Hematopoietic multipotent progenitor cell treated with erythropoietin and hydrocortisone succinate and interleukin-3 and kit ligand, for 6 days (in vitro differentiated cells): ENCODE measurements around the gene STT3B.
"Not testable (repeated sequence)": the region's sequence is repeated elsewhere in the genome, so short reads cannot be mapped to it uniquely, and the experiment has no call there.

Source experiments
- DNase-seq: peaks from one replicate; pipeline ENCODE4 v3.0.0-alpha.2; 2015

The STT3B gene

GRCh38 chr3:31532587-31533168 is at the start of gene STT3B:
Gene STT3B (plus strand): TSS chr3:31532925. CDS start chr3:31532999, 74 bp downstream.
- peak; percentile 90 for DNase-seq

- no peak for DNase-seq
Measured at GRCh38 chr3:31483776-31484175, 48.9 kb upstream of the STT3B start.

DNA sequence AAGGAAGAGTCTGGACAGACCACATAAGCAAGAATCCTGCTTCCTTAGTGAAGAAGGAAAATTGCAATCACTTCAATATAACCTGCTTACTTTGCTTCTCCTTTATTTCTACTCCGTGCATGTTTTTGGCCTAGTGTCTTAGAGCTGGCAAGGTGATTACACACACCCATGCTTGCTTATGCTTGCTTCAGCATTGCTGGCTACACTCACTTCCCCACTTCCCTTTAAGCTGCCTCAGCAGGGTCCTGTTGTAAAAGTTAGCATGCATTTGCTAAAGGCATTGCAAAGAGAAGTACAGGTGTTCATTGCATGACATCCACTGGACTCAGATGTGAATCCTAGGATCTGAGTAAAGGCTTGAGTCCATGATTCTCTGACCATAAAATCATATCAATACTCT is 47.5 kb upstream of the STT3B start:
- DNase-seq, result peak; percentile 23

DNA sequence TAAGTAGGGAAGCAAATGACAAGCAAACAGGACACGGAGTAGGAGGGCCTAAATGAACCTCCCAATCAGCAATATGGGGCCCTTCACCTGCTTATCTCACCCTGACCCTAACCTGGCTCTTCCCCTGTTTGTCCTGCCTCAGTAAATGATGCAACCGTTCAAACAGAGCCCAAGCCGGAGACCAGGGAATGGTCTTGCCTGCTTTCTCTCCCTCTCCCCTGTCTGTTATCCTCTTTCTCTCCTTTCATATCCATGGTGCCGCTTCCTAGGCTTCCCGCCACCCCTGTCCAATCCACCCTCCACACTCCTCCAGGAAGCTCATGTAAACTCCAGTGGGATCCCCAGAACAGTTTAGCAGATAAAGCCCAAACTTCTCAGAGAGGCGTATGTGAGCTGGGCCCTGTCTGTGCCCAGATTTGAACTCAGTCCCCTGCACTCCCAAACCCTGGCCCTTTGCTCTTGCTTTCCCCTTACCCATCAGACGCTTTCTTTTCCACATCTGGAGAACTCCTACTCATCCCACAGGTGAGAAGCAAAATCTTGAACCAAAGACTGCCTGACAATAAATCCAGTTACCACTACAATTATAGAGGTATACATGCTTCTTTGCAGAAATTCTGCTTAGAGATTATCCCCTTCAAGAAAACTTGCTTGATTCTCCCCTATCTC is 45.7 kb upstream of the STT3B start:
- DNase-seq, result no peak

DNA sequence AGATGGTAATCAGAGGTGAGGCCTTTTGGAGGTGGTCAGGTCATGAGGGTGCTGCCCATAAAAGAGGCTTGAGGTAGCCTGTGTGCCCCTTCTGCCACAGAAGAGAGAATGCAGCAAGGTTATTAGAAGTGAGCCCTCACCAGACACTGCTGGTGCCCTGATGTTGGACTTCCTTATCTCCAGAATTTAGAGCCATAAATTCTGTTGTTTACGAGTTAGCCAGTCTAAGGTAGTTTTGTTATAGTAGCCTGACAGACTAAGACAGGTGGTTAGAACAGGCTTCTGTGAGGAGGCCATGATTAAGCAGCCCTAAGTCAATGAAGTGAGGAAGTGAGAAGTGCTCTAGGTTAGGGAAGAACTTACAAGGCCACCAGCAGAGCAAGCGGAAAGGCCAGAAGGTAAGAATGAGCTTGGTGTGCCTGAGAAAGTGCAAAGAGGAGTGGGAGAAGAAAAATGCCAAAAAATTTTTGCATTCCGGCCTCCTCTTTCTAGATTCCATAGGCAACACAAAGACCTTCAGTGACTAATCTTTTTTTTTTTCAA is 44.2 kb upstream of the STT3B start:
- DNase-seq, result no peak

GRCh38 chr3:31490502-31490901 is 42.2 kb upstream of the STT3B start:
- no peak for DNase-seq

DNA sequence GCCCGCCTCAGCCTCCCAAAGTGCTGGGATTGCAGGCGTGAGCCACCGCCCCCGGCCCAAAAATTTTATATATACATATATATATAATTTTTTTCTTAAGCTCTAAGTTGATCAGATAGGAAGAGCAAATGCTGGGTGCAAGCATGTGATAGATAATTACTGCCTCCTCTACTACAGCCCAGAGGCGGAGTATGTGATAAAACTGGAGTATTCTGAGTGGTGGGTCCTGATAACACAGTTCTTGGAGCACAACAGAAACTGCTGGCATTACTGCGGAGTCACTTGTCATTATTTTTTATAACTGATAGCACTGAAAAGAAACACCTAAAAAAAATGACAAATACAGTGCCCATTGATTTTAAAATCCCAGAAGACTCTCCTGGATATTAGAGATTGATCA is 41.1 kb upstream of the STT3B start:
- DNase-seq, result no peak

- no peak for DNase-seq
Measured at GRCh38 chr3:31493149-31493548, 39.6 kb upstream of the STT3B start.

DNA sequence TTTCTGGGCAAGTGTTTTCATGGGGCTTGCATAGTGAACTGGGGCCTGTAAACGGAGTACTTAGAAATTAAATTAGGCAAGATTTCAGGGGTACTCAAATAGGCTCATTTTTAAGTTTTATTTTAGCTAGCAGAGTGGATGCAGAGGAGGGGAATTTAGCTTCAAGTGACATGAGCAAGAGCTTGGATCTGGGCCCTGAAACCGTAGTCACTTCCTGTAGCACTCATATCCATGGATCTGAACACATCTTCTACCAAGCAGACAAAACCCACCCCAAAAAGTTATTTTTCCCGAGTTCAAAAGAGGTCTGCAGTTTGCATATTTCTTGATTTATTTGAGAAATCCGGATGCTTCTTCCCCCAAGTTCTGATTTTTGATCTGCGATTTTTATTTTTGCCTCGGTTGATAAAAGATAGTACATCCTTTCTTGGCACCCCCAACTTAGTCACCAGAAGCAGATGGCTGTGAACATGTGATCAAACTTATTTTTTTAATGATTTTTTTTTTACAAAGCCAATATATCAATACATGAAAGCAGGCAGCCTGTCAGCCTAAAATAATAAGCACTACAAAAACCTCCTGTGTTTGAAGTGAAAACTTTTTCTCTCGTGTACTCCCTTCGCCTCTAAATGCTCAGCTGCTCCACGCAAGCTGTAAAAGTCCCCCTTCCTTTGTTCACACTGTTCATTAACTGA is 36.6 kb upstream of the STT3B start:
- no peak for DNase-seq

- no peak for DNase-seq
Measured at GRCh38 chr3:31498791-31499190, 33.9 kb upstream of the STT3B start.

- no peak for DNase-seq
Measured at GRCh38 chr3:31499281-31499680, 33.4 kb upstream of the STT3B start.

GRCh38 chr3:31502803-31503221 is 29.9 kb upstream of the STT3B start:
- DNase-seq, result no peak

DNA sequence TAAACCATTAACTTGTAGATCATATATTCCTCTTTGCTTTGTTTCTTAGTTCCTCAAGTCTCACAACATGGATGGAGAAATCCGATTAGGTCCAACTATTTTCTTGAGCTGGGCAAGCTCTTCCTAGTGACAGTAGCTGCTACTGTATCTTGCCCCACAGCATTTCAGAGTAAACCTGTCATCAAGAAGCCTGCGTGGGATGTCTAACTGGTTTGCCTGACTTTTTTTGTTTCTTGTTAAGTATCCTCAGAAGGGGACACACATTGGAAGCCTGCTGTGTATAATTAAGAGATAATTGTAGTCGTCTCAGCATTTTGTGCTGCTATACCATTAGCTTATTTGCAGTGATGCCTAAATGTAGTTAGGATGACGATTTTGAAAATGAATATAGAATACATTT is 29.3 kb upstream of the STT3B start:
- DNase-seq, result no peak

DNA sequence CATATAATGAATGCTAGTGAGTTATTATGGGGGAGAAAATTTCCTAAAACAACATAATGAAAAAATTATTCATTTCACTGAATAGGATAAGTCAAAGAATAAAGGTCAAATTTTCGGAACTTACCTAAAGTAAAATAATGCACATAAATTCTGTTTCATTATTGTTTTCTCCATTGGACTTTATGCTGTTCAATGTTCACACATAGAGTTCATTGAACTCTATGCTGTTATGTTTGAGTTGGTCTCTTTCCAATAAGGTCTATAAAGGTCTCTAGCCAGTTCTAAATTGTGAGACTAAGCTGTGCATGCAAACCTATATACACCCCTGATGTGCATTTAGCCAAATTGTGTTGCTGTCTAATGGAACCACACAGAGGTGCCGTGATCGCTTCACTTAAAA is 28.5 kb upstream of the STT3B start:
- DNase-seq, result no peak

GRCh38 chr3:31505371-31506048 is 27.2 kb upstream of the STT3B start:
- no peak for DNase-seq

GRCh38 chr3:31506515-31506914 is 26.2 kb upstream of the STT3B start:
- not testable (repeated sequence) for DNase-seq

DNA sequence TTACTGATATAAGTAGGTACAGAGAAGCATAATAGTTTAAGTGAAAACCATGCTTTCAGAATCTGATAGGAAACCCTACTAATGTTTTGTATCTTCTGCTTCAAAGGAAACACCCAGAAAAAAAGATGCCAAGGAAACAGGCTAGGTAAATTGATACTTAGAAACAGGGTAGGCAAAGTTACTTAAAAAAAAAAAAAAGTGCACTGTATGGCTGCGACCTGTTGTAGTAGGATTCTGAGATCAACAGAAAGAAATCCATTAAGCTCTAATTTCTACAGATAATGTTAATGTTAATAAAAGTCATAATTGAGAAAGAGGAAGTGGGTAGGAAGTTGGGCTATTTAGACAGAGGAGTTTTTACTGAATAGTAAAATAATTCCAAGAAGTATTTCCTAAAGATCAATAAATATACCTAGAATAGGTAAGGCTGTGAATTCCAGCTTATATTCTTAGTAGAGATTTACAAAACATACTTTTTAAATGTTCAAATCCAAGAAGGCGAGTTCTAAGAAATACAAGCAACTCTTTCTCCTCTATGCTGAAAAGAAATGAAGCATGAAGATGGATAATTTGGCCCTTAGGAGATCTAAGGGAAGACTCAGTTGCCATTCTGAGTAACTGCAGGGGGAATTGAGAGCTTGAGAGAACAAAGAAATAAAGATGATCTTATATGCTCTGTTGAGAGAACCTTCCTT is 24.1 kb upstream of the STT3B start:
- DNase-seq, result no peak

DNA sequence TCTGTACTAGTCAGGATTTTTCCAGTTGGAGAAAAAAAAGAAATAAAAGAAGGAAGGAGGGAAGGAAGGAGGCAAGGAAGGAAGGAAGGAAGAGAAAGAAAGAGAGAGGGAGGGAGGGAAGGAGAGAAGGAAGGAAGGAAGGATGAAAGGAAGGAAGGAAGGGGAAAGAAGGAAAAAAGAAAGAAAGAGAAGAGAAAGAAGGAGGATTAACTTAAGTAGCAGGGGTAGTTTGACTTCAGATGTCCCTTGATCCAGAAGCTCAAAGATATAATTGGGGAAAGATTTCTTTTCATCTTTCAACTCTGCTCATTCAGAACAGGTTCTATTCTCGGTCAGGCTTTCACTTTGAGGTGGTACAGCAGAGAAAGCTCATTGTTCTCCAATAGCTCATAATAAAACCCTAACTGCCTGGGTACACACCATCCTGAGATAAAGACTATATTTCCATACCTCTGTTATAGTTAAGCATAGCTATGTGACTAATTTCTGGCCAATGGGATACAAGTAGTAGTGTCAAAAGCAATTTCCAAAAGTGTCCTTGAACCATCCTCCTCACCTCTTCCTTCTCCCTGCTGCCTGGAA is 23.5 kb upstream of the STT3B start:
- DNase-seq, result no peak

- no peak for DNase-seq
Measured at GRCh38 chr3:31514570-31514969, 18.2 kb upstream of the STT3B start.

DNA sequence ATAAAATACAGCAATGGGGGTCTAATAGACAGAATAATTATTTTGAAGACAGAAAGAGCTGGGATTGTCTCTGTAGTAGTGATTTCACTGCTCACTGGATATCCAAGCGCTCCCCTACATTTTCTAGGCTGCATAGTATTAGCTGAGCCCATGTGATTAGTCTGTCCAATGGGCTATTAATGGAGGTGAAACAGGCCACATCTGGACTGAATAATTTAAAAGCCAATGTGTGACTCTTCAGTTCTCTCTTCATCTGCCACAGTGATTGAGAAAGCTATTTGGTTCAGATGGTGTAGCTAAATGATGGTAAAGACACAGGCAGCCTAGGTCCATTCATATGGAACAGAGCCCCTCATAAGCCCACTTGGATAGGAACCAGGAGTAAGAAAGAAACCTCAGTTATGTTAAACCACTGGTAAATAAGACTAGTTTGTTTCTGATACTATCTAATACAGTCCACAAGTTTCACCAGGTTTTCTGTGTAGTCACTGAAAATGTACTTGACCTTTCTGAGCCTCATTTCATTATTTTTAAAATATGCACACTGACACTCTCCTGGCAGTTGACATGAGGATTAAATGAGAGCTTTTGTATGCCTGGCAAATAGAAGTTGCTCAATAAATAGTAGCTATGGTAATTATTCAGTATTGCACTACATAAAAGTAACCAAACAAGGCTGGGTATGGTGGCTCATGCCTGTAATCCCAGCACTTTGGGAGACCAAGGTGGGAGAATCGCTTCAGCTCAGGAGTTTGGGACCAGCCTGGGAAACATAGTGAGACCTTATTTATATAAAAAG is 17.0 kb upstream of the STT3B start:
- DNase-seq, result no peak

DNA sequence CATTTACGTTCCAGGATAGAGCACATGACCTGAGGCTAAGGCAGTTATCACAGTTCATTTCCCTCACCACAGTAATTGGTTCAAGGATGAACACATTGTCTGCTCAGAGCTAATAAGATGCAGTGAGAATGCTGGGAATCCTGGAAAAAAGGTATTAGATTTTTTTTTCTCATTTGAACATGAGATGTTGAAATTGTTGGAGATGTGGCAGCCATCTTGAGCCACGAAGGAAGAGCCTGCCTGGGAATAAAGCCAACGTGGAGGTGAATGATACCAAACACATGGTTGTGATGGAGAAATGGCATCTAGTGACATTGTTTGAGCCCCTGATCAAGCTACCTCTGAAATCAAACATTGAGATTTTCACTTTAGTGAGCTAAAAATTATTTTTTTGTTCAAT is 16.0 kb upstream of the STT3B start:
- no peak for DNase-seq

DNA sequence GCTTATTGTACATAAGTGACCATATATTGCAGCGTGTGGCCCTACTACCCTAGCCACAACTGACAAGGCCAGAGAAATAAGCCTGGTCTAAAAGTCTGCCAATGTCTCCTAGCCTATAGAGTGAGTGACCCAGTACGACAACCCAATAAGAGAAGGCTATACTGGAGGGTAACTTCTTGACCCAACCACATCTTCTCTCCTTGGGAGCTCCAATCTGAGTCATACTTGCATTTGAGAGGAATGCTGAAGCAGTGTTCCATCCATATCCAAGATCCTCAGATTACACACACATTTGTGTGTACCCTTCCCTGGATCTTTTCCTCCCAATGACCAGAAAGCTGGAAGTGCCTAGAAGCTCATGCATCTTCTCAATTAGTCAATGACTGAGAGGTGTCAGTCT is 11.3 kb upstream of the STT3B start:
- no peak for DNase-seq
